Motor neuron (in vitro differentiated cells): ENCODE results near the gene DPEP1. TPM values are rescaled to one million over a fixed set of nuclear protein-coding genes. Genes with fewer than 3 reads are reported as not detected.
"Not testable (repeated sequence)": the region's sequence is repeated elsewhere in the genome, so short reads cannot be mapped to it uniquely, and the experiment has no call there.

Source experiments
- ATAC-seq, 8 experiments: fragments of 200-7000 bp; cut with Tn5 transposase; replicated peaks in 6 of 8; 2 replicates each; pipeline ENCODE4 v1.8.0; 2021; ENCODE audit warnings: mild to moderate bottlenecking in 8 of 8, moderate library complexity in 8 of 8
- H3K27ac ChIP-seq, 2 donors: fragments of 250-450 bp; sonication (Bioruptor Pico); 2 replicates each; pipeline ENCODE4 v1.9.0; 2021; ENCODE audit warnings: antibody characterized with exemption in 2 of 2, mild to moderate bottlenecking in 2 of 2, moderate library complexity in 1 of 2
- H3K4me1 ChIP-seq, 2 donors: fragments of 250-450 bp; sonication (Bioruptor Pico); replicated peaks in 1 of 2; 2 replicates each; pipeline ENCODE4 v1.6.1; 2021; ENCODE audit warnings: antibody characterized with exemption in 2 of 2, mild to moderate bottlenecking in 2 of 2, moderate library complexity in 1 of 2
- H3K4me3 ChIP-seq, 5 donors: fragments of 250-450 bp; sonication (Bioruptor Pico); 2 replicates each; pipeline ENCODE4 v1.9.0; 2021; ENCODE audit warnings: antibody characterized with exemption in 5 of 5, mild to moderate bottlenecking in 5 of 5, moderate library complexity in 4 of 5
- WGBS, 10 experiments: fragments of 450-650 bp; shearing (Covaris generic); methylation state at CpG; one replicate each; pipeline ENCODE4 v1.0.0; 2022; 5-methylcytosine and 5-hydroxymethylcytosine counted together
- in situ Hi-C, 9 experiments: fragments of 400-800 bp; cut with MboI; loops; one replicate each; pipeline ENCODE4 v1.15.0; 2021; ENCODE audit warnings: low sequenced_read_pairs in 9 of 9, low pct_unique_long_range_greater_than_20kb in 2 of 9; ENCODE audit not compliant: unreplicated experiment in 9 of 9
- total RNA-seq, 8 experiments: library from RNA; unstranded; fragments of 300-600 nt; gene quantifications; 2 replicates each; pipeline versions ENCODE4 v1.2.3 to v1.2.4, GENCODE V29; 2022

Gene DPEP1
- total RNA-seq, 8 experiments from 2014 or later: 0.21 to 1.4 (median 0.34) TPM

DNA sequence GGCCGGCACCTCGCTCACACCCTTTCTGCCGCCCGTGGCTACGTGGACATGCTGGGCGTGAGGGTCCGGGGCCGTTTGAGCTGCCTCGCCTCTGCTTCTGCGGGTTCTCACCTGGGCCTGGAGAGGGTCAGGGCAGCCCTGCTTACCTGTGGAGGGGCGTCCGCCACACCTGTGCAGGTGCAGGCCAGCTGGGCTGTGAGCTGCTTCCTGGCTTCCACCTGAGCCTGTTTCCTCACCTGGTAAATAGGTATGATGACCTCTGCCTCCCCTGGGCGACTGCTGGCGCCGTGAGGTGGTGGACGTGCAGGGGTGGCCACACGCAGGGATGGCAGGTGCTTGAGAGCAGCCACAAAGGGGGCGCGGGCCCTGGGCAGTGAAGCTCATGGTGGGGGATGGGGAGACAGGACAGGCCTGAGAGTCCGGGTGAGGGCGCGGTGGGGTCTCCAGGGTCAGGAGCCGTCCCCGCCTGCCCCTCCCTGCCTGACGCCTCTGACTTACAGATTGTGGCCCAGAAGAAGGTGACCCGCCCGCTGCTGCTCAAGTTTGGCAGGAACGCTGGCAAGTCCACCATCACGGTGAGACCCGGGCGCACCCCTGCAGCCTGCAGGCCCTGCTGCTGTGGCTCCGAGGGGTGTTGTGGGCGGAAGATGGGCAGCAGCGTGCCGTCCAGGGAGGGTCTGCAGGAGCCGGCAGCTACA, 30.1 kb upstream of the DPEP1 start:
- Histone ChIP-seq H3K27ac (no peak overlapping the region), H3K4me1 (no peaks in the 10 kb centered on the region), H3K4me3 (no peak overlapping the region)
- 87 to 100% (median 88%) methylated on average over 1 to 13 of the region's 36 CpGs; no CpG with 5 or more reads in 7 of the 10 experiments for WGBS, 10 experiments
- in situ Hi-C loops: no loop called here
- peak in 1 of 8 experiments; percentile 8 for ATAC-seq

DNA sequence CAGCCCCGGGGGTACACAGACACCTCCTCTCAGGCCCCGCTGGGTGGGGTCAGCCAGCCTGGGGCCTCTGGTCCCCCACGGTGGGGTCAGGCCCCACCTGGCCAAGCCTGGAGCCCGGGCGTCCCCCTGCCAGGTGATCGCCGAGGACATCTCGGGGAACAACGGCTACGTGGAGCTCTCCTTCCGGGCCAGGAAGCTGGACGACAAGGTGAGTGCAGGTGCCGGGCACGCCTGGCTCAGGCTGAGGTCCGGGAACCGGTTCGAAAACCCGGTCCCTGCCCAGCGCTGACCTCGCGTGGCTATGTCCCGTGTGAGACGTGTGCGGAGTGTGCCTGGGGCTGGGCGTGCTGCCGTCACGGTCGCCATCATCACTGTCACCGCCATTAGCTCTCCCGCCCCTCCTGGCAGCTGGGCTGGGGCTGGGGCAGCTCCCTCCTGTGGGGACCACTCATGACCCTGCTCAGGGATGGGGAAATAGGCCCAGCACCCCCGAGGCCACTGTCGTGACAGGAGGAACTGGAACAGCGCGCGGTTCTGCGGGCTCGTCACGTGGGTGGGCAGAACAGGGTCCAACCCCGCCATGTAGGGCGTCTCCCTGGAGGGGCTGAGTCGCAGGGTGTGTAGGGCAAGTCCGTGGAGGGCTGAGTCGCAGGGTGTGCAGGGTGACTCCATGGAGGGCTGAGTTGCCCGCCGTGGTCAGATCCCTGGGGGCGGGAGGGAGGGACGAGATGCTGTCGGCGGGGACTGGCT, 29.4 kb upstream of the DPEP1 start:
- in situ Hi-C loops: no loop called here
- no peak overlapping the region for H3K27ac ChIP-seq
- H3K4me1 ChIP-seq: no peaks in the 10 kb centered on the region
- no peak overlapping the region for H3K4me3 ChIP-seq
- peak in 2 of 8 experiments; percentile 14 to 26 for ATAC-seq
- WGBS, 10 experiments: 80 to 94% methylated on average over 1 to 15 of the region's 49 CpGs; no CpG with 5 or more reads in 8 of the 10 experiments

DNA sequence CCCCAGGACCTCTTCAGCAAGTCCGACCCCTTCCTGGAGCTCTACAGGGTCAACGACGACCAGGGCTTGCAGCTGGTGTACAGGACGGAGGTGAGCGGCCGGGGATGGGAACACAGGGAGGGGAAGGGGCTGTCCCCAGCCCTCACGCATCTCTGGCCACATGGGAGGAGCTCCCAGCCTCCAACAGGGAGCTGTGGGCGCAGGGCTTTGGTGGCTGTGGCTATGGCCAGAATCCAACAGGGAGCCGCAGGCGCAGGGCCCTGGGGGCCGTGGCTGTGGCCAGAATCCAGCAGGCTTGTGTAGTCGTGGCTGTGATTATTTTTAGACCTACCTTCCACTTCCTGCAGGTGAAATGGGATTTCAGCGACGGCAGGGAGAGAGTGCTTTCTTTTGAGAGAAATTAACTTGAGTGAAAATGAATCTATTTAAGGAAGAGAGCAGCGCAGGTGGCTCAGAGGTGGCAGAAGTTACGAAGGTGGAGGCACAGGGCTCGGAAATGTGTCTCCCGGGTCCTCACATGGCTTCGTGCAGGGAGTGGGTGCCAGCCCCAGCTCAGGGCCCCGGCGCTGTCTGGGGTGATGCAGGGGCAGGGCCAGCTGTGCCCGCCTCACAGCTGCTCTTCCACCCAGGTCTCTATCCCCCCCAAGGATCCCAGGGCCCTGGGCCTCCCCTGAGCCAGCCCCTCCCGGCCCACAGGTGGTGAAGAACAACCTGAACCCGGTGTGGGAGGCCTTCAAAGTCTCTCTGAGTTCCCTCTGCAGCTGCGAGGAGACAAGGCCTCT, 28.5 kb upstream of the DPEP1 start:
- Histone ChIP-seq H3K27ac (no peak overlapping the region), H3K4me3 (no peak overlapping the region), H3K4me1 (no peaks in the 10 kb centered on the region)
- ATAC-seq: peak in 2 of 8 experiments; percentile 12 to 36
- in situ Hi-C loops: no loop called here
- 72 to 100% (median 79%) methylated on average over 1 to 9 of the region's 25 CpGs; no CpG with 5 or more reads in 6 of the 10 experiments for WGBS, 10 experiments

DNA sequence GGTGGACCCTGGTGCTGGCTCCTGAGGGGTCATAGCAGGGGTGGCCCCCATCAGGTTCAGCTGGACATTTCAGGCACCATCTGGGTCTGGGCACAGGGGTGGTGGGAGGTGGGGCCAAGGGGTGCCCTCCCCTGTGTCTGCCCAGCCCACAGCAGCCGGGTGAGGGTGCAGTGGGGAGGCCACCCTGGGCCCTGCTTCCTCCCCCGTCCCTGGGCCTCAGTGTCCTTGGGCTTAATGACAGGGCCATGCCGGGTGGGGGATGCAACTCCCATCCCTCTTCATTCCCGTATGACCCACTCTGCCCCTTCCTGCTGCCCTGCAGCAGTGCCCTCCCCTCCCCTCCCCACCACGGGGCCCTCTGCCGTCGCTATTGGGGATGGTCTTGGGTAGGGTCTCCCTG, 27.2 kb upstream of the DPEP1 start:
- Histone ChIP-seq H3K4me3 (no peak overlapping the region), H3K27ac (no peak overlapping the region), H3K4me1 (no peaks in the 10 kb centered on the region)
- in situ Hi-C loops: no loop called here
- WGBS, 10 experiments: 100% methylated on average over 1 of the region's 7 CpGs; no CpG with 5 or more reads in 9 of the 10 experiments
- ATAC-seq: peak in 3 of 8 experiments; percentile 9 to 22 (median 18)

DNA sequence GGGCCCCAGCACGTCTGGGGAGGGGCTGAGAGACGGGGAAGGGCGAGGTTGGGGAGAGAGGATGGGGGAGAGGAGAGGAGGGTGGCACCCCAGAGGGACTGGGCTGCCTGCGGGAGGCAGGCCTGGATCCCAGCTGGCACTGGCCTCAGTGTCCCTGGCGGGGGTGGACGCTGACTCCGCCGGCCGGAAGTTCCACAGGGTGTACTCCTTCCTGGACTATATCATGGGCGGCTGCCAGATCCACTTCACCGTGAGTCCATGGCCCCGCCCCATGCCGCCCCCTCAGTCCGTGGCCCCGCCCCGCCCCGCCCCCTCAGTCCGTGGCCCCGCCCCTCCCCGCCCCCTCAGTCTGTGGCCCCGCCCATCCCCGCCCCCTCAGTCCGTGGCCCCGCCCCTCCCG, 26.6 kb upstream of the DPEP1 start:
- no peak overlapping the region for H3K4me3 ChIP-seq
- WGBS, 10 experiments: no CpG with 5 or more reads among the region's 25 CpGs
- no peaks in the 10 kb centered on the region for H3K4me1 ChIP-seq
- H3K27ac ChIP-seq: no peak overlapping the region
- ATAC-seq: peak in 4 of 8 experiments; percentile 12 to 47 (median 40)
- in situ Hi-C loops: no loop called here

DNA sequence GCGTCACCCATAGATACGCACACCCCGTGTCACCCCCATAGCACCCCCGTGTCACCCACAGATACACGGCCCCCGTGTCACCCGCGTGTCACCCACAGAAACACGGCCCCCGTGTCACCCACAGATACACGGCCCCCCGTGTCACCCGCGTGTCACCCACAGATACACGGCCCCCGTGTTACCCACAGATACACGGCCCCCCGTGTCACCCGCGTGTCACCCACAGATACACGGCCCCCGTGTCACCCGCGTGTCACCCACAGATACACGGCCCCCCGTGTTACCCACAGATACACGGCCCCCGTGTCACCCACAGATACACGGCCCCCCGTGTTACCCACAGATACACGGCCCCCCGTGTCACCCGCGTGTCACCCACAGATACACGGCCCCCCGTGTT, 25.8 kb upstream of the DPEP1 start:
- in situ Hi-C loops: not testable (repeated sequence)

DNA sequence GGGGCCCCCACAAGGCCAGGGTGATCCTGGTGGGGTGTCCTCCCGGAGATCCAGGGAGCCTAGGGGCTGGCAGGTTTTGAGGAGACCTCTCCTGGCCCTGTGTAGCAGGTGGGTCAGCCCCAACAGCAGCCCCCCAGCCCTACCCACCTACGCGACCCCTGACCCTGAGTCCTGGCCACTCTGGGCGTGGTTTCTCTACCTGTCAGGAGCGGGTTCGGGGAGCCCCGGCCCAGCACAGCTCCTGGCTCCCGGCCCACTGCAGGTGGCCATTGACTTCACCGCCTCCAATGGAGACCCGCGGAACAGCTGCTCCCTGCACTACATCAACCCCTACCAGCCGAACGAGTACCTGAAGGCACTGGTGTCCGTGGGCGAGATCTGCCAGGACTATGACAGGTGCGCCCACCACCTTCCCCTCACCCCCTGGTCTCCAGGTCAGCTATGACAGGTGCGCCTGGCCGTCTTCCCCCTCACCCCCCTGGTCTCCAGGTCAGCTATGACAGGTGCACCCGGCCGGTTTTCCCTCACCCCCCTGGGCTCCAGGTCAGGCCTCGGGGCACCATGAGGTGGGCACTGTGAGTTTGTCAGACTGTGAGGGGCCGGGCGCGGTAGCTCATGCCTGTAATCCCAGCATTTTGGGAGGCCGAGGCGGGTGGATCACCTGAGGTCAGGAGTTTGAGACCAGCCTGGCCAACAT, 24.9 kb upstream of the DPEP1 start:
- Histone ChIP-seq H3K4me3 (no peak overlapping the region), H3K27ac (no peak overlapping the region), H3K4me1 (no peaks in the 10 kb centered on the region)
- in situ Hi-C loops: no loop called here
- no peak for ATAC-seq
- 92% methylated on average over 2 of the region's 26 CpGs; no CpG with 5 or more reads in 9 of the 10 experiments for WGBS, 10 experiments

More for the DNA sequence above, 25.8 kb upstream of the DPEP1 start:
- no CpG with 5 or more reads among the region's 36 CpGs for WGBS, 10 experiments
- H3K4me1 ChIP-seq, H3K4me3 ChIP-seq, ATAC-seq, H3K27ac ChIP-seq: not testable (repeated sequence)

DNA sequence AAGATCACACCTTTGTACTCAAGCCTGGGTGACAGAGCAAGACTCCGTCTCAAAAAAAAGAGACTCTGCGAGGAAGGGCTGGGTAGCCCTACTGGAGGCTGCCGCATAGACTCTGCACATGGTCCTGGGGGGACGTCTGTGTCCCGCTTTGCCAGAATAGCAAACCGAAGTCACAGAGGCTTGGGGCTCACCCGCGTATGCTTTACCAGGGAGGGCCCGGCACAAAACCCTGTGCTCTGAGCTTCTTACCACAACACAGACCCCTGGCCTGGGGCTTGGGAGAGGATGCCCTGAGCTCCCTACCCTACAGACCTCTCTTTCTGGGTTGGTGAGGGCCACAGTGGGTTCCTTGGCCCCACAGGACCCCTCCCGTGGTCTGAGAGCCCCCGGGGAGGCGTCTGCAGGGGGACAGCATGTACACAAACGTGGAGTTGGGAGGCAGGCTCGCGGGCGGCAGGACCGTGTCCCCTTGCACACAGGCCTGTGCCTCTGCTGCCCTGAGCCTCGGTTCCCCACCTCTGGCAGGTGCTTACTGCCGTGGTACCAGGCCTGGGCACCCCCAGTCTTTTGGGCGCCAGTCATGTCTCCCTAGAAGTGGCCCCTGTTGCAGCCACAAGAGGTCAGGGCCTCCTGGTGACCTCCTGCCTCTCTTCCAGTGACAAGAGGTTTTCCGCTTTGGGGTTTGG, 24.1 kb upstream of the DPEP1 start:
- Histone ChIP-seq H3K4me1 (no peaks in the 10 kb centered on the region), H3K27ac (no peak overlapping the region), H3K4me3 (no peak overlapping the region)
- in situ Hi-C loops: no loop called here
- ATAC-seq: no peak
- WGBS, 10 experiments: 20 to 100% (median 80%) methylated on average over 1 to 4 of the region's 21 CpGs; no CpG with 5 or more reads in 5 of the 10 experiments

DNA sequence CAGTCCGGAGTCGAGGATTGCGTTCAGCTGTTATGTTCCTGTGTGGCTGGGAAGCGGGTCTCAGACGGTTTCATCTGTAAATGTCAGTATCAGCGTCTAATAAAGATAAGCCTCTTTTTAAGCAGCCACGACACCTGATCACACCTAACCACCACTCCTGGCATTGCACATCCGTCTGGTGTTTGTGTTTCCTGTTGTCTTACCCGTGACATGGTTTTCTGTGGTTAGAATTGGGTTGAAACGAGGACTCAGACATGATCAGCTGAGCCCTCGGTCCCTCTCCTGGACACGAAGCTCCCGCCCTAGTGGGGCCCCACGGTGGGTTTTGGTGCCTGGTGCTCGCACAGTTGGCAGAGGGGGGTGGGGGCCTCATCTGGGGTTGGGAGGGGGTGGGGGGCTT, 19.6 kb upstream of the DPEP1 start:
- ATAC-seq: no peak
- Histone ChIP-seq H3K27ac (no peak overlapping the region), H3K4me1 (peaks cover 13 to 14% of the 10 kb centered on the region in 2 donors), H3K4me3 (no peak overlapping the region)
- WGBS, 10 experiments: 57 to 100% (median 92%) methylated on average over 2 to 8 of the region's 15 CpGs; no CpG with 5 or more reads in 3 of the 10 experiments
- in situ Hi-C loops: no loop called here

DNA sequence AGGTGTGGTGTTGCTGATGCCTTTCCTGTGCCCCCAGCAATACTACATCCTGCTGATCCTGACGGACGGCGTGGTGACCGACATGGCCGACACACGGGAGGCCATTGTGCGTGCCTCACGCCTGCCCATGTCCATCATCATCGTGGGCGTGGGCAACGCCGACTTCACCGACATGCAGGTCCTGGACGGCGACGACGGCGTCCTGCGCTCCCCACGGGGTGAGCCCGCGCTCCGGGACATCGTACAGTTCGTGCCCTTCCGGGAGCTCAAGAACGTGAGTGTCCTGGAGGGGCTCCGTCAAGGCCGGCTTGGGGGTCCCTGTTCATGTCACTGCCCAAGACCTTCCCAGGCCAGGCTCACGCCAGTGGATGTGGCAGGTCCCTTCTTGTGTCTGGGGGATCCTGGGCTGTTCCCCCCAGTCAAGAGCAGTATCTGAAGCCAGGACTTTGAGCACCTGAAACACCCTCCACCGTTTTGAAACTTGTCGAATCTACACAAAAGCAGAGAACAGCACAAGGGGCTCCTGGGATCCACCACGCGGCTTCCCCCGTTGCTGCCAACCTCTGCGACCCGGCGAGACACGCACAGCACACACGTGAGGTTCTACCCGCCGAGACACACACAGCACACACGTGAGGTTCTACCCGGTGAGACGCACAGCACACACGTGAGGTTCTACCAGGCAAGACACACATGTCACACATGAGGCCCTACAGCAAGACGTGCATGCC, 17.9 kb upstream of the DPEP1 start:
- in situ Hi-C loops: no loop called here
- WGBS, 10 experiments: 83 to 100% (median 90%) methylated on average over 6 to 25 of the region's 47 CpGs; no CpG with 5 or more reads in 5 of the 10 experiments
- Histone ChIP-seq H3K4me1 (peaks cover 27 to 28% of the 10 kb centered on the region in 2 donors), H3K27ac (no peak overlapping the region), H3K4me3 (no peak overlapping the region)
- no peak for ATAC-seq

DNA sequence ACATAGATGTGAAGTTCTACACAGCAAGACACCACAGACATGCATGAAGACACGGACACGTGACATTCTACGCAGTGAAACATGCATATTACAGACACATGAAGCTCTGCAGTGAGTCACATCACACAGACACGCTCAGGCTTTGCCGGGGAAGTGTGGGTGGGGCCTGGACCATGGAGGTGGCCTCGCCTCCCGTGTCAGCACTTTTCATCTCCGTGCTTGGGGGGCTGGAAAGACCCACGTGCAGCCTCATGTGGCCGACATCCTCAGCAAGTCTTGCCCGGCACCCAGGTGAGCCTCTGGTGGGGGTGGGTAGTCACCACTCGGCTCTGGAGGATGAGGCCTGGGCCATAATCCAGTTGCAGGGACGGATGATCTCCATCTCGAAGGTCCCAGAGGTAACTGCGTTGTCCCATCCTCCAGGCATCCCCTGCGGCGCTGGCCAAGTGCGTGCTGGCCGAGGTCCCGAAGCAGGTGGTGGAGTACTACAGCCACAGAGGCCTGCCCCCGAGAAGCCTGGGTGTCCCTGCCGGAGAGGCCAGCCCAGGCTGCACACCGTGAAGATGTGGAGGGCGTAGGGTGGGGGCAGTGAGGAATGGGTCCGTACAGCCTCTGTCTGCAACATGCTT, 17.3 kb upstream of the DPEP1 start:
- ATAC-seq: peak in 1 of 8 experiments; percentile 9

More for the DNA sequence above, 17.3 kb upstream of the DPEP1 start:
- in situ Hi-C loops: no loop called here
- Histone ChIP-seq H3K27ac (no peak overlapping the region), H3K4me1 (peaks cover 29 to 32% of the 10 kb centered on the region in 2 donors), H3K4me3 (no peak overlapping the region)
- WGBS, 10 experiments: 68 to 100% (median 85%) methylated on average over 2 to 11 of the region's 25 CpGs; no CpG with 5 or more reads in 4 of the 10 experiments
